Trophoblast cell (in vitro differentiated cells and primary cell): ENCODE data around the gene SERAC1.

ENCODE experiments used
- DNase-seq, 2 donors: peaks; one replicate each; pipeline ENCODE4 v3.0.0-alpha.2; 2016
- H2AFZ ChIP-seq: 2 replicates; pipeline ENCODE4 v1.6.1; 2013; ENCODE audit warnings: low read length, moderate library complexity, mild to moderate bottlenecking; ENCODE audit not compliant: insufficient read depth, poor library complexity
- H2AK5ac ChIP-seq: 2 replicates; pipeline ENCODE4 v1.6.1; 2013; ENCODE audit warnings: mild to moderate bottlenecking, low read length
- H2BK120ac ChIP-seq: 2 replicates; pipeline ENCODE4 v1.6.1; 2013; ENCODE audit warnings: low read length, mild to moderate bottlenecking, moderate library complexity; ENCODE audit not compliant: insufficient read depth, poor library complexity
- H2BK12ac ChIP-seq: 2 replicates; pipeline ENCODE4 v1.6.1; 2013; ENCODE audit warnings: mild to moderate bottlenecking, low read length, moderate library complexity
- H2BK5ac ChIP-seq: 2 replicates; pipeline ENCODE4 v1.6.1; 2013; ENCODE audit warnings: low read length, low read depth, moderate library complexity, mild to moderate bottlenecking; ENCODE audit not compliant: poor library complexity
- H3K14ac ChIP-seq: 2 replicates; pipeline ENCODE4 v1.6.1; 2013; ENCODE audit warnings: mild to moderate bottlenecking, low read length
- H3K18ac ChIP-seq: 2 replicates; pipeline ENCODE4 v1.6.1; 2013; ENCODE audit warnings: mild to moderate bottlenecking, low read length
- H3K23ac ChIP-seq: 2 replicates; pipeline ENCODE4 v1.6.1; 2013; ENCODE audit warnings: low read length
- H3K27ac ChIP-seq: 2 replicates; pipeline ENCODE4 v1.5.1; 2013; ENCODE audit warnings: low read depth, mild to moderate bottlenecking, inconsistent platforms, low read length, moderate library complexity
- H3K27me3 ChIP-seq: 2 replicates; pipeline ENCODE4 v1.6.1; 2013; ENCODE audit warnings: inconsistent platforms, mild to moderate bottlenecking, low read length, moderate library complexity; ENCODE audit not compliant: insufficient read depth
- H3K36me3 ChIP-seq, 2 experiments: 1 replicate in 1 of 2; 2 replicates in 1 of 2; pipeline ENCODE4 v1.6.1; 2013; ENCODE audit warnings: low read length in 2 of 2, mild to moderate bottlenecking in 2 of 2, moderate library complexity in 1 of 2; ENCODE audit not compliant: insufficient read depth in 2 of 2, control insufficient read depth in 1 of 2
- H3K4ac ChIP-seq: 2 replicates; pipeline ENCODE4 v1.6.1; 2013; ENCODE audit warnings: low read depth, mild to moderate bottlenecking, low read length, moderate library complexity
- H3K4me1 ChIP-seq, 2 experiments: 1 replicate in 1 of 2; 2 replicates in 1 of 2; pipeline ENCODE4 v1.6.1; 2013; ENCODE audit warnings: low read length in 2 of 2, mild to moderate bottlenecking in 2 of 2, moderate library complexity in 1 of 2; ENCODE audit not compliant: insufficient read depth in 2 of 2, control insufficient read depth in 1 of 2
- H3K4me2 ChIP-seq: 2 replicates; pipeline ENCODE4 v1.6.1; 2013; ENCODE audit warnings: inconsistent platforms, mild to moderate bottlenecking, low read length, moderate library complexity
- H3K4me3 ChIP-seq: 2 replicates; pipeline ENCODE4 v1.5.1; 2013; ENCODE audit warnings: mild to moderate bottlenecking, low read depth, low read length, inconsistent platforms
- H3K79me1 ChIP-seq: one replicate; pipeline ENCODE4 v1.6.1; 2013; ENCODE audit warnings: low read length
- H3K79me2 ChIP-seq: 2 replicates; pipeline ENCODE4 v1.6.1; 2013; ENCODE audit warnings: low read length, mild to moderate bottlenecking; ENCODE audit not compliant: control insufficient read depth, insufficient read depth, poor library complexity
- H3K9ac ChIP-seq: 2 replicates; pipeline ENCODE4 v1.6.1; 2013; ENCODE audit warnings: mild to moderate bottlenecking, low read length
- H3K9me3 ChIP-seq: 2 replicates; pipeline ENCODE4 v1.6.1; 2013; ENCODE audit warnings: low read depth, mild to moderate bottlenecking, control low read depth, inconsistent platforms, low read length; ENCODE audit not compliant: insufficient read depth
- H4K12ac ChIP-seq: 2 replicates; pipeline ENCODE4 v1.6.1; 2013; ENCODE audit warnings: low read depth, mild to moderate bottlenecking, low read length, moderate library complexity
- H4K8ac ChIP-seq: 2 replicates; pipeline ENCODE4 v1.6.1; 2013; ENCODE audit warnings: low read depth, mild to moderate bottlenecking, low read length, moderate library complexity
- H4K91ac ChIP-seq: one replicate; pipeline ENCODE4 v1.6.1; 2013; ENCODE audit warnings: low read depth, mild to moderate bottlenecking, low read length, moderate library complexity
- WGBS: extraction: QIAGEN DNeasy Blood & Tissue Kit; methylation state at CpG from one replicate; pipeline ENCODE4 v1.1.7; 2013; ENCODE audit warnings: missing lambda C conversion rate; ENCODE audit not compliant: insufficient read length, insufficient coverage; ENCODE audit errors: extremely low coverage; 5-methylcytosine and 5-hydroxymethylcytosine counted together

Gene SERAC1

GRCh38 chr6:158124288-158124687, 43.8 kb downstream of the SERAC1 start:
- Histone ChIP-seq H4K12ac (no peak overlapping the region), H3K36me3 (peaks cover 0 to 3% of the 10 kb centered on the region in 2 experiments), H3K4me1 (no peaks in the 10 kb centered on the region), H3K9ac (no peak overlapping the region), H2AK5ac (no peak overlapping the region), H3K18ac (no peak overlapping the region), H3K27ac (no peak overlapping the region), H3K4me3 (no peak overlapping the region), H2AFZ (no peak overlapping the region), H2BK12ac (no peak overlapping the region), H3K4me2 (no peak overlapping the region), H2BK120ac (no peak overlapping the region), H2BK5ac (no peak overlapping the region), H3K27me3 (no peaks in the 10 kb centered on the region), H3K14ac (no peak overlapping the region), H3K79me2 (no peaks in the 10 kb centered on the region), H3K79me1 (no peaks in the 10 kb centered on the region), H3K23ac (no peak overlapping the region), H4K8ac (no peak overlapping the region), H3K4ac (no peak overlapping the region), H4K91ac (no peak overlapping the region), H3K9me3 (no peaks in the 10 kb centered on the region)
- no peak for DNase-seq
- WGBS = no CpG with 5 or more reads among the region's 1 CpG

GRCh38 chr6:158122048-158122447, 46.0 kb downstream of the SERAC1 start:
- DNase-seq = no peak
- Histone ChIP-seq H3K27ac (no peak overlapping the region), H3K4me1 (no peaks in the 10 kb centered on the region), H3K14ac (no peak overlapping the region), H3K9me3 (no peaks in the 10 kb centered on the region), H3K4ac (no peak overlapping the region), H4K12ac (no peak overlapping the region), H4K91ac (no peak overlapping the region), H3K18ac (no peak overlapping the region), H2BK120ac (no peak overlapping the region), H4K8ac (no peak overlapping the region), H3K4me3 (no peak overlapping the region), H3K27me3 (no peaks in the 10 kb centered on the region), H3K79me2 (no peaks in the 10 kb centered on the region), H2BK5ac (no peak overlapping the region), H2BK12ac (no peak overlapping the region), H3K23ac (no peak overlapping the region), H3K36me3 (peaks cover under 1 to 3% of the 10 kb centered on the region in 2 experiments), H3K79me1 (no peaks in the 10 kb centered on the region), H2AK5ac (no peak overlapping the region), H3K4me2 (no peak overlapping the region), H3K9ac (no peak overlapping the region), H2AFZ (no peak overlapping the region)
- WGBS = no CpG with 5 or more reads among the region's 2 CpGs

GRCh38 chr6:158121335-158121734, 46.7 kb downstream of the SERAC1 start:
- Histone ChIP-seq H3K79me1 (no peaks in the 10 kb centered on the region), H3K23ac (no peak overlapping the region), H4K91ac (no peak overlapping the region), H3K4me3 (no peak overlapping the region), H3K4ac (no peak overlapping the region), H3K9ac (no peak overlapping the region), H4K12ac (no peak overlapping the region), H2BK12ac (no peak overlapping the region), H3K36me3 (peaks cover 3% of the 10 kb centered on the region in 2 experiments), H3K4me1 (no peaks in the 10 kb centered on the region), H2AFZ (no peak overlapping the region), H3K9me3 (no peaks in the 10 kb centered on the region), H2AK5ac (no peak overlapping the region), H4K8ac (no peak overlapping the region), H2BK5ac (no peak overlapping the region), H3K18ac (no peak overlapping the region), H3K27me3 (no peaks in the 10 kb centered on the region), H3K4me2 (no peak overlapping the region), H3K14ac (no peak overlapping the region), H2BK120ac (no peak overlapping the region), H3K27ac (no peak overlapping the region), H3K79me2 (no peaks in the 10 kb centered on the region)
- WGBS = no CpG with 5 or more reads among the region's 3 CpGs
- no peak for DNase-seq

- Histone ChIP-seq H3K9me3 (no peaks in the 10 kb centered on the region), H4K8ac (no peak overlapping the region), H3K4ac (no peak overlapping the region), H3K4me1 (no peaks in the 10 kb centered on the region), H2BK120ac (no peak overlapping the region), H2BK5ac (no peak overlapping the region), H4K12ac (no peak overlapping the region), H2AK5ac (no peak overlapping the region), H4K91ac (no peak overlapping the region), H2BK12ac (no peak overlapping the region), H3K9ac (no peak overlapping the region), H3K4me3 (no peak overlapping the region), H3K27me3 (no peaks in the 10 kb centered on the region), H2AFZ (no peak overlapping the region), H3K27ac (no peak overlapping the region), H3K79me1 (no peaks in the 10 kb centered on the region), H3K18ac (no peak overlapping the region), H3K79me2 (no peaks in the 10 kb centered on the region), H3K4me2 (no peak overlapping the region), H3K14ac (no peak overlapping the region), H3K23ac (no peak overlapping the region), H3K36me3 (peaks cover 3% of the 10 kb centered on the region in 2 experiments)
- no peak for DNase-seq
- WGBS = no CpG with 5 or more reads among the region's 3 CpGs
Measured at GRCh38 chr6:158118886-158119285, 49.2 kb downstream of the SERAC1 start.
